ENCODE measurements around the gene OPA3.
A peak's percentile ranks its signal among the peaks of the same experiment; 100 is the strongest.
"Not testable (repeated sequence)": the region's sequence is repeated elsewhere in the genome, so short reads cannot be mapped to it uniquely, and the experiment has no call there.

Gene OPA3

DNA sequence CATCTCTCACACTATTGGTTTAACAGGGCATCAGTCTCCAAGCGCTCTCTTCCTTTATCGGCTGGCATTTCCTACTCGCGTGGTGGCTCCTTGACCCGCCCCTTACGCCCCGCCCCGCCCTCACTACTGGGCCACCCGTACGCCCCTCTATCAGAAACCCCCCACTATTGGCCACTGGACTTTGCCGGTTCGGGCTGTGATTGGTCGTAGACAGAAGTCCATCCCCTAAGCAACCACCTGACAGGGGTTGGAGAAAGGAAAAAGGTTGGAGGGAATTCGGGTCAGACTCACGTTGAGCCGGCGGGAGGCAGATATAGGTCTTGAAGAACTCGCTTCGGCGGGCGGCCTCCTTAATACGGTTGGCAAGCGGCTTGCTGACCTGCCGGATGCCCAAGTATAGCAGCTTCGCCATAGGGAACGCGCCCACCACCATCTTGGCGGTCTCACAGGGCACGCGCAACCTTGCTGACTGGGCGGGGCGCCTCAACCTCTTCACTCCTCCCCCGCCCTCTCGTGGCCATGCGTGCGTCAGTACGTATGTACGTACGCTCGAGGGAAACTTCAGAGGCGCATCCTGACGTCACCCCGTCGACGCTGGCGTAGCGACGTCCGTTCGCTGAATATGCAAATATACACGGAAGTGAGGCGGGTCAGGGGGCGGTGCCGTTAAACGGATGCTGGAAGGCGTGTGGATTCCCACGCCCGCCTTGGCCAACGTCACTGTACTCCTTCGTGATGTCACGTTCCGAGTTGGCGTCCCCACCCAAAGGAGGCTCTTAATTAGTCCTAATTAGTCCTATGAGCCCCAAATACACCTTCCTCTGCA is at the start of gene OPA3:
Gene OPA3 (minus strand): TSS at position 471 of the 826 bp plus-strand sequence. CDS start 38 bp downstream, at position 433.
- H3K27ac ChIP-seq (ENCODE audit: low read depth, low read length), result peak within 1 kb of the TSS; percentile 88
- no peaks in the 10 kb centered on the region for H3K9me3 ChIP-seq (ENCODE audit: low read length)
- no peaks in the 10 kb centered on the region for H3K27me3 ChIP-seq (ENCODE audit: control insufficient read depth in 1 of 2, insufficient read depth in 2 of 2, low read length in 2 of 2)
- H3K4me3 ChIP-seq (ENCODE audit: low read depth in 1 of 2, low read length in 2 of 2), result peak within 1 kb of the TSS; percentile 56 to 83
- H3K36me3 ChIP-seq (ENCODE audit: insufficient read depth, low read length), result no peaks in the 10 kb centered on the region
- H3K9ac ChIP-seq (ENCODE audit: low read length), result peak within 1 kb of the TSS; percentile 98
- H3K4me1 ChIP-seq (ENCODE audit: insufficient read depth, low read length), result peaks cover 7% of the 10 kb centered on the region

DNA sequence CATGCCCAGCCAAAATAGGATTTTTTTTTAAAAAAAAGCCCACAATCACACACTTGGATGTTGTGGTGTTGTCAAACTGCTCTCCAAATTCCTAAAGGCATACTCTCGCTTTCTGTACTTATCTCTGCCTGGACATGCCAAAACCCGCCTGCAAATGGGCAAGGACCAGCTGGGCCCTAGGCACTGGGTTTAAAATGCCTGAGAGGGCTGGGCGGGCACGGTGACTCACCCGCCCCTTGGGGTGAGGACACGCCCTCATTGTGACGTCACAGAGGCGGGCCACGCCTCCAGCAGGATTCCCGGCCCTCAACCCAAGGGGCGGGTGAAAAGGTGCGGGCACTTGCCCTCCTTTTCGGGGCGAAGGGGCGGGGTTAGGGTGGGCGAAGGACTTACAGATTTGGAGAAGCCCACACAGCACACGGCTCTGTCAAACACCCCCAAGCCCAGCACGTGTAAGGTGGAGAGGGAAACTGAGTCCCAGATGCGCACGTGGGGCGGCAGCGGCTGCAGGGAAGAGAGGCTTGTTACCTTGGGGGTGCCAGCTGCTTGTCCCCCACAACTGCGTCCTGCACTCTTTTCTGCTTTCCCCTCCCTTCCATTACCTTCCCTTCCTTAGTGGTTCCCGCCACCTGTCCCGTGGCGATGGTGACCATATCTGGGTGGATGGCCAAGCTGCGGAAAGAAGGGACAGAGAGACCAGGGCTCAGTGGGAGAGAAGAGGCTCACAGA is 48.0 kb upstream of the OPA3 start:
- peaks cover 4% of the 10 kb centered on the region for H3K36me3 ChIP-seq (ENCODE audit: insufficient read depth, low read length)
- no peaks in the 10 kb centered on the region for H3K9me3 ChIP-seq (ENCODE audit: low read length)
- no peak overlapping the region for H3K9ac ChIP-seq (ENCODE audit: low read length)
- no peak overlapping the region for H3K4me3 ChIP-seq (ENCODE audit: low read depth in 1 of 2, low read length in 2 of 2)
- H3K27me3 ChIP-seq (ENCODE audit: control insufficient read depth in 1 of 2, insufficient read depth in 2 of 2, low read length in 2 of 2), result no peaks in the 10 kb centered on the region
- no peak overlapping the region for H3K27ac ChIP-seq (ENCODE audit: low read depth, low read length)
- H3K4me1 ChIP-seq (ENCODE audit: insufficient read depth, low read length), result no peaks in the 10 kb centered on the region

DNA sequence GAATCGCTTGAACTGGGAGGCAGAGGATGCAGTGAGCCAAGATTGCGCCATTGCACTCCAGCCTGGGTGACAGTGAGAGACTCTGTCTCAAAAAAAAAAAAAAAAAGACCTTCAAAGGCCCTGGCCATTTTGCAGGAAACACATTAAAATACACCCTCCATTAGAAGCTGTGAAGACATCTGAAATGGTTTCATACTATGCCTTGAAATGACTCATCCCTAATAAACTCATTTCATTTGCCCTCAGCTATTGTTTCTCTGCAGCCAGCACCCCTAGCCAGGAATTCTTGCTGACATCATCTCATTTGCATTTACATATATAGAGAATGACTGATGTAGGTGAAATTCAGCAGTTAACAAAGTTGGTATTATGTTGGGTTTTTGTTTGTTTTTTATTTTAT is 45.9 kb upstream of the OPA3 start:
- no peak overlapping the region for H3K27ac ChIP-seq (ENCODE audit: low read depth, low read length)
- H3K9me3 ChIP-seq (ENCODE audit: low read length), result no peaks in the 10 kb centered on the region
- no peaks in the 10 kb centered on the region for H3K27me3 ChIP-seq (ENCODE audit: control insufficient read depth in 1 of 2, insufficient read depth in 2 of 2, low read length in 2 of 2)
- H3K9ac ChIP-seq (ENCODE audit: low read length), result no peak overlapping the region
- H3K36me3 ChIP-seq (ENCODE audit: insufficient read depth, low read length), result peaks cover 4% of the 10 kb centered on the region
- no peaks in the 10 kb centered on the region for H3K4me1 ChIP-seq (ENCODE audit: insufficient read depth, low read length)
- no peak overlapping the region for H3K4me3 ChIP-seq (ENCODE audit: low read depth in 1 of 2, low read length in 2 of 2)

DNA sequence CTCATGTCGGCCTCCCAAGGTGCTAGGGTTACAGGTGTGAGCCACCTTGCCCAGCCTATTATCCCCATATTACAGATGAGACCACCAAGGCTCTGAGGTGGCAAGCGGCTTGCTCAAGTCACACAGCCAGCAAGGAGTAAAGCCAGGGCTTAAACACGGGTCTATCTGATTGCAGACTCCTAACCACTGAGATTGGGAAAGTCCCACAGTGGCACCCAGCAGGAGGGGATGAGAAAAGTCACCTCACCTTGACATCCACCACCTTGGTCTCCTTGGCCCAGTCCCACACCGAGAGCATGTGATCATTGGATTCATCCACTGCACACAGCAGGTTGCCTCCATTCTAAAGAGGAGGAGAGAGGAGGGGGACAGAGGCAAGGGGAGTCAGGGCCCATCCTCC is 45.1 kb upstream of the OPA3 start:
- H3K4me3 ChIP-seq (ENCODE audit: low read depth in 1 of 2, low read length in 2 of 2), result no peak overlapping the region
- no peaks in the 10 kb centered on the region for H3K27me3 ChIP-seq (ENCODE audit: control insufficient read depth in 1 of 2, insufficient read depth in 2 of 2, low read length in 2 of 2)
- no peak overlapping the region for H3K27ac ChIP-seq (ENCODE audit: low read depth, low read length)
- H3K36me3 ChIP-seq (ENCODE audit: insufficient read depth, low read length), result peaks cover 5% of the 10 kb centered on the region
- no peaks in the 10 kb centered on the region for H3K4me1 ChIP-seq (ENCODE audit: insufficient read depth, low read length)
- no peak overlapping the region for H3K9ac ChIP-seq (ENCODE audit: low read length)
- H3K9me3 ChIP-seq (ENCODE audit: low read length), result no peaks in the 10 kb centered on the region

DNA sequence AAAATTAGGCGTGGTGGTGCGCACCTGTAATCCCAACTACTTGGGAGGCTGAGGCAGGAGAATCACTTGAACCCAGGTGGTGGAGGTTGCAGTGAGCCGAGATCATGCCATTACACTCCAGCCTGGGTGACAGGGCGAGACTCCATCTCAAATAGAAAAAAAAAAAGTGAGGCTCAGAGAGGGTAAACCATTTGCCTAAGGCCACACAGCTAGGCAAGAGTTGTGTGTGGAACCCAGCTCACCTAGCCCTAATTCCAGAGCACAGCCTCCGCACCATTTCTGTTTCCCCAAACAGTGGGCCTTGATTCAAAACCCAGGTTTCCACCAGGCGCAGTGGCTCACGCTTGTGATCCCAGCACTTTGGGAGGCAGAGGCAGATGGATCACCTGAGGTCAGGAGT is 43.6 kb upstream of the OPA3 start:
- not testable (repeated sequence) for H3K4me3 ChIP-seq (ENCODE audit: low read depth in 1 of 2, low read length in 2 of 2); H3K27me3 ChIP-seq (ENCODE audit: control insufficient read depth in 1 of 2, insufficient read depth in 2 of 2, low read length in 2 of 2); H3K36me3 ChIP-seq (ENCODE audit: insufficient read depth, low read length); H3K4me1 ChIP-seq (ENCODE audit: insufficient read depth, low read length); H3K27ac ChIP-seq (ENCODE audit: low read depth, low read length); H3K9me3 ChIP-seq (ENCODE audit: low read length); H3K9ac ChIP-seq (ENCODE audit: low read length)

DNA sequence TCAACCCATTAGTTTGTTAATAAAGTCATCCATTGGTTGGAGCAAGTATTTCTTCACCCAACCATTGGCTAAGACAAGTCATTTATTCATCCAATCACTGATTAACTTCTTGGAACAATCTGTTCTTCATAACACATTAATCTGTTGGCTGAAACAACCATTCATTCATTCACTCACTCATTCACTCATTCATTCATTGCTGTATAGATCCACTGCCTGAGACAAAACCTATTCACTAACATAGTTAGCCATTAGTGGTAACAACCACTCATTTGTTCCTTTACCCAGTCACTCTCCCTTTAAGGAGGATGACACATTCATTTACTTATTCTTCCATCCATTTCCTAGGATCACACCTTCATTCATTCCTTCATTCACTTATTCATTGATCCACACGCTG is 39.4 kb upstream of the OPA3 start:
- no peak overlapping the region for H3K9ac ChIP-seq (ENCODE audit: low read length)
- peaks cover 5% of the 10 kb centered on the region for H3K36me3 ChIP-seq (ENCODE audit: insufficient read depth, low read length)
- H3K4me1 ChIP-seq (ENCODE audit: insufficient read depth, low read length), result no peaks in the 10 kb centered on the region
- no peak overlapping the region for H3K4me3 ChIP-seq (ENCODE audit: low read depth in 1 of 2, low read length in 2 of 2)
- no peaks in the 10 kb centered on the region for H3K9me3 ChIP-seq (ENCODE audit: low read length)
- H3K27me3 ChIP-seq (ENCODE audit: control insufficient read depth in 1 of 2, insufficient read depth in 2 of 2, low read length in 2 of 2), result no peaks in the 10 kb centered on the region
- no peak overlapping the region for H3K27ac ChIP-seq (ENCODE audit: low read depth, low read length)

DNA sequence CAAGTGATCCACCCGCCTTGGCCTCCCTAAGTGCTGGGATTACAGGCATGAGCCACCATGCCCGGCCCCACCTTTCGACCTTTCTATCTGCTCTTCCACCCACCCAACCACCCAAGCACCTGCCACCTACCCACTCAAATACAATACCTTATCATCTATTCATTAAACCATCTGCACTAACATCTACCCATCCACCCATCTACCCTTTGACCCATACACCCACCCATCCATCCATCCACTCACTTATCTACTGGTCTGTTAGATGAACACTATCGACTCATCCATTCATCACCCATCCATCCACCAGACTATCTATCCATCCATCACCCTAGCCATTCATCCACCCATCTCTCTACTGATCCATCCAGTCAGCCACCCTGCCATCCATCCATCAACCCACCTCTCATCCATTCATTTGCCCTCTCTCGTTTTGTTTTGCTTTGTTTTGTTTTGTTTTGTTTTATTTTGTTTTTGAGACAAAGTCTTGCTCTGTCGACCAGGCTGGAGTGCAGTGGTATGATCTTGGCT is 37.4 kb upstream of the OPA3 start:
- Histone ChIP-seq H3K9me3 (ENCODE audit: low read length) (no peaks in the 10 kb centered on the region), H3K4me3 (ENCODE audit: low read depth in 1 of 2, low read length in 2 of 2) (no peak overlapping the region), H3K27me3 (ENCODE audit: control insufficient read depth in 1 of 2, insufficient read depth in 2 of 2, low read length in 2 of 2) (no peaks in the 10 kb centered on the region), H3K27ac (ENCODE audit: low read depth, low read length) (no peak overlapping the region), H3K4me1 (ENCODE audit: insufficient read depth, low read length) (no peaks in the 10 kb centered on the region), H3K36me3 (ENCODE audit: insufficient read depth, low read length) (peaks cover 5% of the 10 kb centered on the region), H3K9ac (ENCODE audit: low read length) (no peak overlapping the region)

DNA sequence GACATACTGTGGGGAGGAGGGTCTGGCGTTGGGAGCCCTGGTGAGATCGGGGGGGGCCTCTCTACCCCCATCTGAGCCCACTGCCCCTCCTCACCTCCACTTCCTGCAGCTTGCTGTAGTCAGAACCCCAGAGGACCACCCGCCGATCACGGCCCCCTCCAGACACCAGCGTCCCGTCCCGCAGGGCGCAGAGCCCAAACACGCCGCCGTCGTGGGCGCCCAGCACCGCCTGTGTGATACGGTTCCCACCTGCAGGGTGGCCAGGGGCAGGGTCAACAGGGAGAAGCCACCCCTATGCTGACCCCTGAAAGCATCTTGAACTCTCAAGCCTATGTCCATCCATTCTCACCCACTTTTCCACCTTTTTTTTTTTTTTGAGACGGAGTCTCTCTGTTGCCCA is 36.8 kb upstream of the OPA3 start:
- H3K4me1 ChIP-seq (ENCODE audit: insufficient read depth, low read length), result no peaks in the 10 kb centered on the region
- peaks cover 5% of the 10 kb centered on the region for H3K36me3 ChIP-seq (ENCODE audit: insufficient read depth, low read length)
- no peaks in the 10 kb centered on the region for H3K9me3 ChIP-seq (ENCODE audit: low read length)
- H3K27ac ChIP-seq (ENCODE audit: low read depth, low read length), result no peak overlapping the region
- H3K4me3 ChIP-seq (ENCODE audit: low read depth in 1 of 2, low read length in 2 of 2), result no peak overlapping the region
- no peak overlapping the region for H3K9ac ChIP-seq (ENCODE audit: low read length)
- no peaks in the 10 kb centered on the region for H3K27me3 ChIP-seq (ENCODE audit: control insufficient read depth in 1 of 2, insufficient read depth in 2 of 2, low read length in 2 of 2)

DNA sequence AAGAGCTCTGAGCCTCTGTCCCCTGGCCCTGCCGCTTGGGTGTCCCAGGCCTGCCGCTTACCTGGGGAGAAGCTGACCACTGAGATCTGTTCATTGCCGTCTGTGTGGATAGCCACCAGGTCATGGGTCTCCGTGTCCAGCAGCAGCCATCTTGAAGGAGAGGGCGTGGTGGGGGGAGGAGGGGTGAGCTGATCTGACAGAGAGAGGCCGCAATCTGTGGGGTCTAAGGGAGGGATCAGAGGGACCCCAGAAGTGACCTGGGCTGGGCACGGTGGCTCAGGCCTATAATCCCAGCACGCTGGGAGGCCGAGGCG is 32.1 kb upstream of the OPA3 start:
- no peak overlapping the region for H3K4me3 ChIP-seq (ENCODE audit: low read depth in 1 of 2, low read length in 2 of 2)
- H3K27ac ChIP-seq (ENCODE audit: low read depth, low read length), result no peak overlapping the region
- no peaks in the 10 kb centered on the region for H3K4me1 ChIP-seq (ENCODE audit: insufficient read depth, low read length)
- no peaks in the 10 kb centered on the region for H3K9me3 ChIP-seq (ENCODE audit: low read length)
- peaks cover 13% of the 10 kb centered on the region for H3K36me3 ChIP-seq (ENCODE audit: insufficient read depth, low read length)
- no peaks in the 10 kb centered on the region for H3K27me3 ChIP-seq (ENCODE audit: control insufficient read depth in 1 of 2, insufficient read depth in 2 of 2, low read length in 2 of 2)
- no peak overlapping the region for H3K9ac ChIP-seq (ENCODE audit: low read length)

DNA sequence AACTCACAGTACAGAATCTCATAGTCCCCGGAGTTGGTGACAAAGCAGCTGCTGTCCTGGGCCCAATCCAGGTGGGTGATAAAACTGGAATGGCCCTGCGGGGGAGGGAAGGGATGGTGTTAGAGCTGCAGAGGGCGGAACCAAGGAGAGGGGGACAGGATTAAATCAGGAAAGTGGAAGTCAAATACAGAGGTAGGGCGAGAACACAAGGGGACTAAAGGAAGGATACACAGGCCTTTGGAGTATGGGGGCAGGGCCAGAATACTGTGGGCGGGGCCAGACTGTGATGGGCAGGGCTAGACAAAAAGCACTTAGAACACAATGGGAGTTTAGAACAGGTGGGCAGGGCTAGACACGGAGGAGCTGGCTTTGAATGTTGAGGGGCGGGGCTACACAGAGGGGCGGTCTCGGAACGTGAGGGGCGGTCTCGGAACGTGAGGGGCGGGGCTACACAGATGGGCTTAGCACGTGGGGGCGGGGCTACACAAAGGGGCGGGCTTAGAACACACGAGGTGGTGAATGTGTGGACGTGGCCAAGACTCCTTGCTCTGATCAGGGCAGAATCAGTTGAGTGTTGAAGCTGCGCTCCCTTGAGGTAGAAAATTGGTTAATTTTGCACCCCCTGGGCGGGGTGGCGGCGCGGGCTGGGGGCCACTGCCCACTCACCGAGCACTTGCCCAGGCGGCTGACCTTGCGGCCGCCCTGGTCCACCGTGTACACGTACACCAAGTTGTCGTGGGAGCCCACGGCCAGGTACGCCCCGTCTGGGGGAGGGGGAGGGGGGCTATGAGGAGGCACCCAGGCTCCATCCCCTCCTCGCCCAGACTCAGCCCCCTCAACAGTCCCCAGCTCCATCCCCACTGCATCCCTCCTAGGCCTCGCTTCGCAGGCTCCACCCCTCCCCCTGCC is 31.4 kb upstream of the OPA3 start:
- Histone ChIP-seq H3K36me3 (ENCODE audit: insufficient read depth, low read length) (peaks cover 13% of the 10 kb centered on the region), H3K4me3 (ENCODE audit: low read depth in 1 of 2, low read length in 2 of 2) (no peak overlapping the region), H3K27ac (ENCODE audit: low read depth, low read length) (no peak overlapping the region), H3K4me1 (ENCODE audit: insufficient read depth, low read length) (no peaks in the 10 kb centered on the region), H3K27me3 (ENCODE audit: control insufficient read depth in 1 of 2, insufficient read depth in 2 of 2, low read length in 2 of 2) (no peaks in the 10 kb centered on the region), H3K9me3 (ENCODE audit: low read length) (no peaks in the 10 kb centered on the region), H3K9ac (ENCODE audit: low read length) (no peak overlapping the region)

DNA sequence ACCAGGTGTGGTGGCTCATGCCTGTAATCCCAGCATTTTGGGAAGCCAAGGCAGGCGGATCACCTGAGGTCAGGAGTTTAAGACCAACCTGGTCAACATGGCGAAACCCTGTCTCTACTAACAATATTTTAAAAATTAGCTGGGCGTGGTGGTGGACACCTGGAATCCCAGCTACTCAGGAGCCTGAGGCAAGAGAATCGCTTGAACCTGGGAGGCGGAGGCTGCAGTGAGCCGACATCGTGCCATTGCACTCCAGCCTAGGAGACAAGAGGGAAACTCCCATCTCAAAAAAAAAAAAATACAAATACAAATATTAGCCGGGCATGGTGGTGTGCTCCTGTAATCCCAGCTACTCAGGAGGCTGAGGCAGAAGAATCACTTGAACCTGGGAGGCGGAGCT is 30.5 kb upstream of the OPA3 start:
- H3K27me3 ChIP-seq (ENCODE audit: control insufficient read depth in 1 of 2, insufficient read depth in 2 of 2, low read length in 2 of 2); H3K27ac ChIP-seq (ENCODE audit: low read depth, low read length); H3K9me3 ChIP-seq (ENCODE audit: low read length); H3K4me3 ChIP-seq (ENCODE audit: low read depth in 1 of 2, low read length in 2 of 2); H3K9ac ChIP-seq (ENCODE audit: low read length); H3K4me1 ChIP-seq (ENCODE audit: insufficient read depth, low read length): not testable (repeated sequence)
- peaks cover 13% of the 10 kb centered on the region for H3K36me3 ChIP-seq (ENCODE audit: insufficient read depth, low read length)
